NCI-H2107 (cell line): ENCODE measurements around the gene PPP2R2B.
"Not testable (repeated sequence)": the region's sequence is repeated elsewhere in the genome, so short reads cannot be mapped to it uniquely, and the experiment has no call there.

ENCODE experiments used
- DNase-seq: peaks from one replicate; lab custom pipeline; 2025; lab: John Stamatoyannopoulos, UW

PPP2R2B gene

GRCh38 chr5:146652547-146652946 lies 226.0 kb downstream of the PPP2R2B start:
- DNase-seq, result no peak

- no peak for DNase-seq
Observed at GRCh38 chr5:146647656-146648199, 230.8 kb downstream of the PPP2R2B start.

- DNase-seq, result no peak
Observed at GRCh38 chr5:146646441-146646840, 232.1 kb downstream of the PPP2R2B start.

- no peak for DNase-seq
Observed at GRCh38 chr5:146645342-146645741, 233.2 kb downstream of the PPP2R2B start.

- DNase-seq, result no peak
Observed at GRCh38 chr5:146644831-146645230, 233.7 kb downstream of the PPP2R2B start.

- DNase-seq, result no peak
Observed at GRCh38 chr5:146643776-146644175, 234.8 kb downstream of the PPP2R2B start.

- no peak for DNase-seq
Observed at GRCh38 chr5:146642410-146642809, 236.1 kb downstream of the PPP2R2B start.

GRCh38 chr5:146641941-146642340 lies 236.6 kb downstream of the PPP2R2B start:
- DNase-seq, result no peak

- DNase-seq, result no peak
Observed at GRCh38 chr5:146640285-146640896, 238.2 kb downstream of the PPP2R2B start.

- no peak for DNase-seq
Observed at GRCh38 chr5:146635443-146635842, 243.1 kb downstream of the PPP2R2B start.

- no peak for DNase-seq
Observed at GRCh38 chr5:146633323-146633764, 245.2 kb downstream of the PPP2R2B start.

GRCh38 chr5:146632620-146633322 lies 245.8 kb downstream of the PPP2R2B start:
- DNase-seq, result no peak

GRCh38 chr5:146630472-146630871 lies 248.1 kb downstream of the PPP2R2B start:
- no peak for DNase-seq

GRCh38 chr5:146628950-146629349 lies 249.6 kb downstream of the PPP2R2B start:
- DNase-seq, result no peak

GRCh38 chr5:146626936-146627335 lies 251.6 kb downstream of the PPP2R2B start:
- no peak for DNase-seq

- DNase-seq, result no peak
Observed at GRCh38 chr5:146624179-146624578, 254.4 kb downstream of the PPP2R2B start.

GRCh38 chr5:146623666-146624065 lies 254.9 kb downstream of the PPP2R2B start:
- no peak for DNase-seq

GRCh38 chr5:146623009-146623408 lies 255.5 kb downstream of the PPP2R2B start:
- no peak for DNase-seq

GRCh38 chr5:146622391-146622790 lies 256.2 kb downstream of the PPP2R2B start:
- DNase-seq, result no peak

- DNase-seq, result peak; percentile 75
Observed at GRCh38 chr5:146620669-146621051, 257.9 kb downstream of the PPP2R2B start.

GRCh38 chr5:146620031-146620668 lies 258.4 kb downstream of the PPP2R2B start:
- DNase-seq, result no peak

- no peak for DNase-seq
Observed at GRCh38 chr5:146618434-146618833, 260.1 kb downstream of the PPP2R2B start.

GRCh38 chr5:146609731-146610130 lies 268.8 kb downstream of the PPP2R2B start:
- DNase-seq, result not testable (repeated sequence)
